ENCODE measurements around the gene HOXC11. TPM values are rescaled to one million over a fixed set of nuclear protein-coding genes. Genes with fewer than 3 reads are reported as not detected.

HOXC11 gene
- total and polyA plus RNA-seq, 10 of the 15 experiments (the other 5 are each of a cell fraction or from before 2014, with no cell fraction given), result not detected

GRCh38 chr12:53935383-53936341 is 37.3 kb upstream of the HOXC11 start:
- Histone ChIP-seq H3K4me3 (no peak overlapping the region), H3K79me2 (ENCODE audit: control insufficient read depth, insufficient read depth, low read length) (no peaks in the 10 kb centered on the region), H3K27me3 (replicated peaks in 1 of 2; ENCODE audit: control insufficient read depth in 2 of 2, insufficient read depth in 2 of 2, low read length in 1 of 2) (peaks cover 21 to 37% of the 10 kb centered on the region in 2 experiments), H3K4me1 (ENCODE audit: control insufficient read depth, insufficient read depth, low read length) (no peaks in the 10 kb centered on the region), H4K20me1 (ENCODE audit: control insufficient read depth, insufficient read depth) (no peaks in the 10 kb centered on the region; the same call in 1 of the 2 replicates), H3K36me3 (ENCODE audit: control insufficient read depth in 2 of 2, insufficient read depth in 2 of 2, low read length in 1 of 2) (no peaks in the 10 kb centered on the region), H3K9ac (ENCODE audit: control insufficient read depth, insufficient read depth, low read length) (no peak overlapping the region), H3K9me3 (replicated peaks; ENCODE audit: control insufficient read depth, insufficient read depth, low read length) (no peaks in the 10 kb centered on the region; the same call in 1 of the 3 replicates), H3K4me2 (ENCODE audit: control insufficient read depth, insufficient read depth) (no peak overlapping the region), H3K27ac (ENCODE audit: control insufficient read depth, insufficient read depth) (no peak overlapping the region), H2AFZ (ENCODE audit: control insufficient read depth, low read depth, low read length) (no peak overlapping the region)
- FAIRE-seq, result no peak
- TF ChIP-seq, protein P1, sequence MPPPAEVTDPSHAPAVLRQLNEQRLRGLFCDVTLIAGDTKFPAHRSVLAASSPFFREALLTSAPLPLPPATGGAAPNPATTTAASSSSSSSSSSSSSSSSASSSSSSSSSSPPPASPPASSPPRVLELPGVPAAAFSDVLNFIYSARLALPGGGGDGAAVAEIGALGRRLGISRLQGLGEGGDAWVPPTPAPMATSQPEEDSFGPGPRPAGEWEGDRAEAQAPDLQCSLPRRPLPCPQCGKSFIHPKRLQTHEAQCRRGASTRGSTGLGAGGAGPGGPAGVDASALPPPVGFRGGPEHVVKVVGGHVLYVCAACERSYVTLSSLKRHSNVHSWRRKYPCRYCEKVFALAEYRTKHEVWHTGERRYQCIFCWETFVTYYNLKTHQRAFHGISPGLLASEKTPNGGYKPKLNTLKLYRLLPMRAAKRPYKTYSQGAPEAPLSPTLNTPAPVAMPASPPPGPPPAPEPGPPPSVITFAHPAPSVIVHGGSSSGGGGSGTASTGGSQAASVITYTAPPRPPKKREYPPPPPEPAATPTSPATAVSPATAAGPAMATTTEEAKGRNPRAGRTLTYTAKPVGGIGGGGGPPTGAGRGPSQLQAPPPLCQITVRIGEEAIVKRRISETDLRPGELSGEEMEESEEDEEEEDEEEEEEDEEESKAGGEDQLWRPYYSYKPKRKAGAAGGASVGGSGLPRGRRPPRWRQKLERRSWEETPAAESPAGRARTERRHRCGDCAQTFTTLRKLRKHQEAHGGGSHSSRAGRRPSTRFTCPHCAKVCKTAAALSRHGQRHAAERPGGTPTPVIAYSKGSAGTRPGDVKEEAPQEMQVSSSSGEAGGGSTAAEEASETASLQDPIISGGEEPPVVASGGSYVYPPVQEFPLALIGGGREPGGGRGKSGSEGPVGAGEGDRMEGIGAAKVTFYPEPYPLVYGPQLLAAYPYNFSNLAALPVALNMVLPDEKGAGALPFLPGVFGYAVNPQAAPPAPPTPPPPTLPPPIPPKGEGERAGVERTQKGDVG (CRISPR knock-in tag; IDR thresholded peaks at IDR 0.05), result no peak
- TF ChIP-seq FOXM1 (IDR thresholded peaks at IDR 0.05; ENCODE audit: low read depth, low read length) (no peak), CHD4 (IDR thresholded peaks at IDR 0.05) (no peak), BCL11A (IDR thresholded peaks at IDR 0.05; ENCODE audit: low read depth, low read length) (no peak)
- TF ChIP-seq, protein P2, sequence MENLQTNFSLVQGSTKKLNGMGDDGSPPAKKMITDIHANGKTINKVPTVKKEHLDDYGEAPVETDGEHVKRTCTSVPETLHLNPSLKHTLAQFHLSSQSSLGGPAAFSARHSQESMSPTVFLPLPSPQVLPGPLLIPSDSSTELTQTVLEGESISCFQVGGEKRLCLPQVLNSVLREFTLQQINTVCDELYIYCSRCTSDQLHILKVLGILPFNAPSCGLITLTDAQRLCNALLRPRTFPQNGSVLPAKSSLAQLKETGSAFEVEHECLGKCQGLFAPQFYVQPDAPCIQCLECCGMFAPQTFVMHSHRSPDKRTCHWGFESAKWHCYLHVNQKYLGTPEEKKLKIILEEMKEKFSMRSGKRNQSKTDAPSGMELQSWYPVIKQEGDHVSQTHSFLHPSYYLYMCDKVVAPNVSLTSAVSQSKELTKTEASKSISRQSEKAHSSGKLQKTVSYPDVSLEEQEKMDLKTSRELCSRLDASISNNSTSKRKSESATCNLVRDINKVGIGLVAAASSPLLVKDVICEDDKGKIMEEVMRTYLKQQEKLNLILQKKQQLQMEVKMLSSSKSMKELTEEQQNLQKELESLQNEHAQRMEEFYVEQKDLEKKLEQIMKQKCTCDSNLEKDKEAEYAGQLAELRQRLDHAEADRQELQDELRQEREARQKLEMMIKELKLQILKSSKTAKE (IDR thresholded peaks at IDR 0.05; ENCODE audit: low read depth, poor library complexity, severe bottlenecking), result no peak
- 27% methylated on average over 48 of the region's 49 CpGs for WGBS (ENCODE audit: insufficient coverage, insufficient replicate concordance, low lambda C conversion rate, missing lambda C conversion rate)
- no peak for DNase-seq (ENCODE audit: low read depth, low spot score)
- ChIA-PET POLR2A (interaction anchor here (0.6 kb wide), 1 partner anchor 1017 kb away, joined by 7 read pairs; no protein-coding TSS in a partner anchor), RAD21 (ENCODE audit: unreplicated experiment) (no interaction called here), SMC1A (ENCODE audit: uncharacterized antibody, unreplicated experiment) (no interaction called here), CTCF (no interaction called here)
- no peak for ATAC-seq
- BruUV-seq (replicated peaks), result no TSS peak
- in situ Hi-C loops (cut with MboI) (no loop called here), intact Hi-C loops (cut with micrococcal nuclease; ENCODE audit: unreplicated experiment) (no loop called here)

Data from GM12878 (cell line).